AG09309 (cell line): Measurements from ENCODE around the gene ZSCAN2.
A peak's percentile ranks its signal among the peaks of the same experiment; 100 is the strongest.

ENCODE experiments used
- DNase-seq: peaks from one replicate; pipeline ENCODE4 v3.0.0-alpha.2; 2010; ENCODE audit warnings: low read depth
- H3K4me3 ChIP-seq: 2 replicates; pipeline ENCODE4 v1.5.1; 2011; ENCODE audit warnings: mild to moderate bottlenecking, low read depth, low read length, moderate library complexity; ENCODE audit not compliant: control insufficient read depth
- CTCF ChIP-seq: IDR thresholded peaks from 2 replicates; pipeline ENCODE4 v1.5.1; 2011; ENCODE audit warnings: mild to moderate bottlenecking, low read depth, low read length, inconsistent platforms; ENCODE audit not compliant: insufficient read depth, control insufficient read depth; ENCODE audit errors: missing control alignments

The ZSCAN2 gene

DNA sequence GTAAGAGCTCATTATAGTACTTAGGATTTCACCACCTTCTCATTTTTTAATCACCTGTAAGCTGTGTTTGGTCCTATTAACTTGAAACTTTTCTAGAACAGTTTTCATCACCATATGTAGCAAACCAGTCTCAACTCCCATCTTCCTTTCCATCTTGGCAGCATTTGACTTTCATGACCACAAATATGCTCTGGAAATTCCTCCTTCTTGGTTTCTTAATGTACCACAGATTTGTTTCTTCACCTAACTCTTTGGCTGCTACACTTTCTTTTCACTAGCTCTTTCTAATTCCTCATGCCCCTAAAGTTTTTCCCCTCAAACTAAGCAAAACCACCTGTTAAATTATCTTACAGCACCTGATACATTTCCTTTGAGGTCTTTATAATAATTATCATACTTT lies 70.4 kb downstream of the ZSCAN2 start:
- no peak for TF ChIP-seq CTCF
- DNase-seq: peak; percentile 80
- H3K4me3 ChIP-seq: no peak overlapping the region
